Esophagus muscularis mucosa (tissue), 4 donors: Measurements from ENCODE around the gene TNNT1. TPM values are rescaled to one million over a fixed set of nuclear protein-coding genes. Genes with fewer than 3 reads are reported as not detected.
A peak's percentile ranks its signal among the peaks of the same experiment; 100 is the strongest.

Experiments used
- DNase-seq: peaks from one replicate; pipeline ENCODE4 v3.0.0-alpha.2; 2017; ENCODE audit errors: extremely low spot score
- H3K27ac ChIP-seq, 4 donors: fragments of 200-600 bp; sonication (generic); replicated peaks in 1 of 4; 1 replicate in 3 of 4; 2 replicates in 1 of 4; pipeline ENCODE4 v1.5.1; 2016 to 2019; ENCODE audit warnings: mild to moderate bottlenecking in 1 of 4
- H3K27me3 ChIP-seq, 4 donors: fragments of 200-600 bp; sonication (generic); one replicate each; pipeline versions ENCODE4 v1.5.1 to v1.6.0; 2016 to 2019
- H3K36me3 ChIP-seq, 4 donors: fragments of 200-600 bp; sonication (generic); one replicate each; pipeline ENCODE4 v1.5.1; 2016 to 2019
- H3K4me1 ChIP-seq, 4 donors: fragments of 200-600 bp; sonication (generic); one replicate each; pipeline ENCODE4 v1.5.1; 2016 to 2019
- H3K4me3 ChIP-seq, 4 donors: fragments of 200-600 bp; sonication (generic); 1 replicate in 2 of 4; 2 replicates in 2 of 4; pipeline ENCODE4 v1.5.1; 2016 to 2019; ENCODE audit warnings: mild to moderate bottlenecking in 4 of 4, moderate library complexity in 1 of 4
- H3K9me3 ChIP-seq, 4 donors: fragments of 200-600 bp; sonication (generic); 1 replicate in 3 of 4; 2 replicates in 1 of 4; pipeline ENCODE4 v1.5.1; 2016 to 2019
- CTCF ChIP-seq, 3 experiments: fragments of 200-600 bp in 2 of 3; fragments of 450-650 bp in 1 of 3; sonication (generic) in 2 of 3; IDR thresholded peaks; one replicate each; pipeline ENCODE4 v1.5.1; 2017 to 2019; ENCODE audit warnings: antibody characterized with exemption in 3 of 3, mild to moderate bottlenecking in 2 of 3, moderate library complexity in 1 of 3
- EP300 ChIP-seq: sonication (generic); formaldehyde crosslinking; IDR thresholded peaks from one replicate; pipeline ENCODE4 v1.6.1; 2017; ENCODE audit warnings: antibody characterized with exemption
- POLR2A ChIP-seq: fragments of 450-650 bp; IDR thresholded peaks from one replicate; pipeline ENCODE4 v1.6.1; 2017; ENCODE audit warnings: antibody characterized with exemption, moderate library complexity, mild to moderate bottlenecking, low read depth
- POLR2AphosphoS5 ChIP-seq, 2 donors: sonication (generic); formaldehyde crosslinking; IDR thresholded peaks; one replicate each; pipeline ENCODE4 v1.6.1; 2017; ENCODE audit warnings: antibody characterized with exemption in 2 of 2
- WGBS: methylation state at CpG from one replicate; pipeline ENCODE4 v1.1.5; 2018; 5-methylcytosine and 5-hydroxymethylcytosine counted together
- intact Hi-C: fragments of 100-400 bp; cut with DNase I; formaldehyde crosslinking; loops from one replicate; pipeline ENCODE4 v1.15.1; 2023
- total RNA-seq, 4 donors: library from RNA; depleted of rRNA; stranded (reverse); fragments of >200 nt; gene quantifications; one replicate each; pipeline versions ENCODE4 v1.1.0 to v1.2.1, GENCODE V29; 2016

The TNNT1 gene
- total RNA-seq, 4 donors from 2014 or later: 2.0 TPM; not detected in 3

- peak within 1 kb of the TSS; percentile 37 to 50 (median 42) for H3K4me3 ChIP-seq
- no peaks in the 10 kb centered on the region for H3K36me3 ChIP-seq
- no peaks in the 10 kb centered on the region for H3K9me3 ChIP-seq
- H3K27ac ChIP-seq: no peak within 1 kb of the TSS
- WGBS: 2% methylated on average over 33 of the region's 68 CpGs
- peaks cover 12 to 22% (median 17%) of the 10 kb centered on the region in 4 donors for H3K4me1 ChIP-seq
- intact Hi-C loops: no loop called here
- TF ChIP-seq POLR2A (no peak), EP300 (no peak), POLR2AphosphoS5 (IDR thresholded peaks at IDR 0.05) (no peak), CTCF (IDR thresholded peaks at IDR 0.05) (no peak)
- no peak for DNase-seq
- H3K27me3 ChIP-seq: peaks cover 8 to 95% (median 66%) of the 10 kb centered on the region in 4 donors
Measured at GRCh38 chr19:55179606-55180484, 30.8 kb upstream of the TNNT1 start, which contains the start of gene SYT5. TSS of gene SYT5 (minus strand) at chr19:55180289. CDS start at chr19:55179041, 1,248 bp downstream.

- no peak for DNase-seq
- 5% methylated on average over 26 of the region's 61 CpGs for WGBS
- Histone ChIP-seq H3K4me3 (peak overlapping the region; percentile 37 to 50 (median 42)), H3K27ac (no peak overlapping the region), H3K9me3 (no peaks in the 10 kb centered on the region), H3K27me3 (peaks cover 8 to 99% (median 75%) of the 10 kb centered on the region in 4 donors), H3K36me3 (no peaks in the 10 kb centered on the region), H3K4me1 (peaks cover 15 to 28% (median 21%) of the 10 kb centered on the region in 4 donors)
- intact Hi-C loops: no loop called here
- no peak for TF ChIP-seq POLR2AphosphoS5 (IDR thresholded peaks at IDR 0.05)
- TF ChIP-seq POLR2A: no peak
- TF ChIP-seq EP300: no peak
- no peak for TF ChIP-seq CTCF (IDR thresholded peaks at IDR 0.05)
Measured at GRCh38 chr19:55178781-55179599, 30.0 kb upstream of the TNNT1 start.

- Histone ChIP-seq H3K27ac (no peak overlapping the region), H3K4me3 (no peak overlapping the region), H3K4me1 (peaks cover 25 to 43% (median 33%) of the 10 kb centered on the region in 4 donors), H3K36me3 (no peaks in the 10 kb centered on the region), H3K27me3 (peaks cover 8 to 100% (median 91%) of the 10 kb centered on the region in 4 donors), H3K9me3 (no peaks in the 10 kb centered on the region)
- 25% methylated on average over 2 of the region's 2 CpGs for WGBS
- DNase-seq: no peak
- TF ChIP-seq POLR2AphosphoS5 (IDR thresholded peaks at IDR 0.05) (no peak), EP300 (no peak), CTCF (IDR thresholded peaks at IDR 0.05) (no peak), POLR2A (no peak)
- intact Hi-C loops: no loop called here
Measured at GRCh38 chr19:55176076-55176475, 27.1 kb upstream of the TNNT1 start.

GRCh38 chr19:55175117-55175867 lies 26.3 kb upstream of the TNNT1 start:
- H3K4me1 ChIP-seq: peaks cover 25 to 42% (median 33%) of the 10 kb centered on the region in 4 donors
- 64% methylated on average over 28 of the region's 43 CpGs for WGBS
- no peak for DNase-seq
- TF ChIP-seq CTCF (IDR thresholded peaks at IDR 0.05) (no peak), POLR2AphosphoS5 (IDR thresholded peaks at IDR 0.05) (no peak), POLR2A (no peak), EP300 (no peak)
- intact Hi-C loops: no loop called here
- no peaks in the 10 kb centered on the region for H3K9me3 ChIP-seq
- H3K27ac ChIP-seq: no peak overlapping the region
- H3K36me3 ChIP-seq: no peaks in the 10 kb centered on the region
- peaks cover 8 to 100% (median 86%) of the 10 kb centered on the region in 4 donors for H3K27me3 ChIP-seq
- no peak overlapping the region for H3K4me3 ChIP-seq
